HepG2 (cell line): Measurements from ENCODE around the gene APC2. TPM values are rescaled to one million over a fixed set of nuclear protein-coding genes. Genes with fewer than 3 reads are reported as not detected.

Source experiments
- ARID3A ChIP-seq: IDR thresholded peaks from 2 replicates; pipeline ENCODE4 v1.6.1; 2012; ENCODE audit warnings: low read depth, low read length, improper control_type of control experiment
- ATF6 ChIP-seq: sonication (generic); formaldehyde crosslinking; conservative IDR thresholded peaks from 2 replicates; pipeline ENCODE4 v1.4.0; 2020; ENCODE audit warnings: missing genetic modification reagents
- CBFB ChIP-seq: sonication (generic); formaldehyde crosslinking; IDR thresholded peaks from 2 replicates; pipeline ENCODE4 v1.4.0; 2020; ENCODE audit warnings: missing genetic modification reagents
- FOSL1 ChIP-seq: sonication (generic); formaldehyde crosslinking; IDR thresholded peaks from 2 replicates; pipeline ENCODE4 v1.9.0; 2021; ENCODE audit warnings: missing genetic modification reagents, borderline replicate concordance
- HBP1 ChIP-seq: IDR thresholded peaks from 2 replicates; pipeline ENCODE4 v1.6.1; 2016; ENCODE audit warnings: low read depth, control low read depth
- HOXA7 ChIP-seq: sonication (generic); formaldehyde crosslinking; IDR thresholded peaks from 2 replicates; pipeline ENCODE4 v1.8.1; 2022; ENCODE audit warnings: mild to moderate bottlenecking, missing genetic modification reagents, moderate library complexity
- NCOA2 ChIP-seq: sonication (generic); formaldehyde crosslinking; IDR thresholded peaks from 2 replicates; pipeline ENCODE4 v1.8.0; 2022; ENCODE audit warnings: inconsistent platforms
- NFKBIZ ChIP-seq: IDR thresholded peaks from 2 replicates; pipeline ENCODE4 v1.6.1; 2018; ENCODE audit warnings: missing genetic modification reagents, missing compliant biosample characterization
- RBAK ChIP-seq: sonication (generic); formaldehyde crosslinking; IDR thresholded peaks from 2 replicates; pipeline ENCODE4 v1.5.1; 2020; ENCODE audit warnings: mild to moderate bottlenecking, missing genetic modification reagents
- RELA ChIP-seq: sonication (generic); formaldehyde crosslinking; IDR thresholded peaks from 2 replicates; pipeline ENCODE4 v1.4.0; 2020; ENCODE audit warnings: missing genetic modification reagents
- REXO4 ChIP-seq: sonication (generic); formaldehyde crosslinking; IDR thresholded peaks from 2 replicates; pipeline ENCODE4 v1.8.0; 2022; ENCODE audit warnings: missing genetic modification reagents, mild to moderate bottlenecking, borderline replicate concordance
- RFX3 ChIP-seq: IDR thresholded peaks from 2 replicates; pipeline ENCODE4 v1.6.1; 2016; ENCODE audit warnings: missing biosample characterization, missing genetic modification reagents
- RFX5 ChIP-seq: IDR thresholded peaks from 2 replicates; pipeline ENCODE4 v1.6.1; 2011; ENCODE audit warnings: low read depth, low read length, improper control_type of control experiment
- SAFB2 ChIP-seq: sonication (generic); formaldehyde crosslinking; IDR thresholded peaks from 2 replicates; pipeline ENCODE4 v1.5.1; 2020; ENCODE audit warnings: missing genetic modification reagents, low read depth, mild to moderate bottlenecking, borderline replicate concordance
- SOX6 ChIP-seq, 2 experiments: fragments of 450-650 bp in 1 of 2; sonication (generic) in 1 of 2; formaldehyde crosslinking in 1 of 2; IDR thresholded peaks; 2 replicates each; pipeline versions ENCODE4 v1.4.0 to v1.6.1; 2017 to 2020; ENCODE audit warnings: antibody characterized with exemption in 1 of 2, mild to moderate bottlenecking in 1 of 2, missing genetic modification reagents in 1 of 2
- TAF1 ChIP-seq: sonication (generic); formaldehyde crosslinking; IDR thresholded peaks from 2 replicates; pipeline ENCODE4 v1.4.0; 2020; ENCODE audit warnings: missing genetic modification reagents
- YEATS2 ChIP-seq: sonication (generic); formaldehyde crosslinking; IDR thresholded peaks from 2 replicates; pipeline ENCODE4 v1.4.0; 2020; ENCODE audit warnings: missing genetic modification reagents, borderline replicate concordance
- ZFP91 ChIP-seq: sonication (generic); formaldehyde crosslinking; IDR thresholded peaks from 2 replicates; pipeline ENCODE4 v1.9.0; 2022; ENCODE audit warnings: missing genetic modification reagents, mild to moderate bottlenecking, borderline replicate concordance
- ZMYM3 ChIP-seq: sonication (generic); formaldehyde crosslinking; IDR thresholded peaks from 2 replicates; pipeline ENCODE4 v1.5.1; 2020; ENCODE audit warnings: mild to moderate bottlenecking, missing genetic modification reagents
- ZNF460 ChIP-seq: sonication (generic); formaldehyde crosslinking; IDR thresholded peaks from 2 replicates; pipeline ENCODE4 v1.5.1; 2020; ENCODE audit warnings: missing genetic modification reagents, mild to moderate bottlenecking, borderline replicate concordance
- ZNF607 ChIP-seq: sonication (generic); formaldehyde crosslinking; IDR thresholded peaks from 2 replicates; pipeline ENCODE4 v1.5.1; 2020; ENCODE audit warnings: missing genetic modification reagents, mild to moderate bottlenecking, borderline replicate concordance
- polyA plus RNA-seq, 8 experiments: library from polyadenylated mRNA; depleted of rRNA in 3 of 8; stranded (reverse) in 7 of 8; unstranded in 1 of 8; fragments of >200 nt; fragmentation: Illumina TruSeq in 4 of 8; extraction: Trizol in 4 of 8; gene quantifications; 2 replicates each; pipeline versions ENCODE4 v1.2.1 to v1.2.3, GENCODE V29; 2011 to 2016; ENCODE audit warnings: low read depth in 4 of 8, missing spikeins in 1 of 8, mixed read lengths in 1 of 8; ENCODE audit not compliant: insufficient read depth in 1 of 8
- total RNA-seq, 5 experiments: library from RNA; depleted of rRNA; stranded (reverse); fragments of >200 nt; fragmentation: Illumina TruSeq; extraction: Trizol; gene quantifications; 2 replicates each; pipeline ENCODE4 v1.2.3, GENCODE V29; 2016; ENCODE audit warnings: low read depth in 1 of 5

The APC2 gene
- total and polyA plus RNA-seq, 2 of the 13 experiments (the other 11 are each of a cell fraction or from before 2014, with no cell fraction given): 0.08 to 0.22 TPM

GRCh38 chr19:1478934-1479707 is 29.2 kb downstream of the APC2 start, which contains the start of gene C19orf25 (continued):
- TF ChIP-seq CBFB (CRISPR knock-in tag): no peak; the same call in 1 of the 2 replicates
- TF ChIP-seq ZMYM3 (CRISPR knock-in tag): peak; percentile 98
- TF ChIP-seq RFX3 (CRISPR knock-in tag): no peak
- no peak for TF ChIP-seq RELA (CRISPR knock-in tag)
- TF ChIP-seq NFKBIZ (CRISPR knock-in tag): no peak
- TF ChIP-seq TAF1: peak; percentile 71; the same call in 1 of the 2 replicates
- 0 out of 2 replicates have a peak, but pooled peaks have one; percentile 42 for TF ChIP-seq ARID3A
- TF ChIP-seq ZNF460 (CRISPR knock-in tag): peak; percentile 71; the same call in 1 of the 2 replicates
- 0 out of 2 replicates have a peak, but pooled peaks have one; percentile 28 for TF ChIP-seq SAFB2 (CRISPR knock-in tag)
- TF ChIP-seq ZNF607 (CRISPR knock-in tag): no peak; the same call in 1 of the 2 replicates
- no peak for TF ChIP-seq RBAK
- peak; percentile 48; the same call in 1 of the 2 replicates for TF ChIP-seq HBP1 (CRISPR knock-in tag)
- peak; percentile 82 for TF ChIP-seq YEATS2 (CRISPR knock-in tag)
- TF ChIP-seq ATF6 (CRISPR knock-in tag): no peak
- TF ChIP-seq REXO4 (CRISPR knock-in tag): no peak
- TF ChIP-seq NCOA2 (CRISPR knock-in tag): no peak; the same call in 1 of the 2 replicates
- TF ChIP-seq HOXA7 (CRISPR knock-in tag): no peak
- TF ChIP-seq ZFP91 (CRISPR knock-in tag): peak; percentile 100
- no peak for TF ChIP-seq RFX5
- no peak for TF ChIP-seq FOSL1 (CRISPR knock-in tag)
- TF ChIP-seq SOX6 (IDR thresholded peaks at IDR 0.05): no peak
- no peak; the same call in 1 of the 2 replicates for TF ChIP-seq SOX6 (CRISPR knock-in tag; IDR thresholded peaks at IDR 0.05)
